CD4-positive, alpha-beta T cell (primary cell): ENCODE results near the gene KRT1. TPM values are rescaled to one million over a fixed set of nuclear protein-coding genes. Genes with fewer than 3 reads are reported as not detected.

Source experiments
- ATAC-seq: fragments of 200-7000 bp; cut with Tn5 transposase; one replicate; pipeline ENCODE4 v1.10.0; 2022; ENCODE audit warnings: mild to moderate bottlenecking; ENCODE audit not compliant: poor library complexity
- CTCF ChIA-PET: fragments of 350-600 bp; sonication (Branson Sonifier 250); formaldehyde crosslinking; loops from one replicate; lab custom pipeline; 2021; ENCODE audit warnings: antibody characterized with exemption, inconsistent platforms; lab: Charles Lee
- POLR2A ChIA-PET: fragments of 350-600 bp; sonication (Branson Sonifier 250); formaldehyde crosslinking; loops from one replicate; lab custom pipeline; 2021; ENCODE audit warnings: antibody characterized with exemption, inconsistent platforms; lab: Charles Lee
- DNase-seq, 14 experiments: peaks; one replicate each; pipeline ENCODE4 v3.0.0-alpha.2; 2013 to 2020; ENCODE audit warnings: mixed read lengths in 2 of 14
- H3K27ac ChIP-seq, 2 donors: one replicate each; pipeline versions ENCODE4 v1.5.1 to v1.7.0; 2013; ENCODE audit warnings: low read length in 2 of 2, low read depth in 1 of 2, mild to moderate bottlenecking in 1 of 2
- H3K27me3 ChIP-seq, 2 experiments: 1 replicate in 1 of 2; 2 replicates in 1 of 2; pipeline versions ENCODE4 v1.6.1 to v1.7.0; 2013; ENCODE audit warnings: low read length in 2 of 2, control low read depth in 1 of 2, mild to moderate bottlenecking in 1 of 2, moderate library complexity in 1 of 2; ENCODE audit not compliant: insufficient read depth in 2 of 2, control insufficient read depth in 1 of 2
- H3K36me3 ChIP-seq: one replicate; pipeline ENCODE4 v1.6.1; 2013; ENCODE audit warnings: low read length, control low read depth; ENCODE audit not compliant: insufficient read depth
- H3K4me1 ChIP-seq: one replicate; pipeline ENCODE4 v1.6.1; 2013; ENCODE audit warnings: low read length, control low read depth; ENCODE audit not compliant: insufficient read depth
- H3K4me3 ChIP-seq: one replicate; pipeline ENCODE4 v1.5.1; 2013; ENCODE audit warnings: mild to moderate bottlenecking, low read length, moderate library complexity
- H3K9me3 ChIP-seq, 2 experiments: 1 replicate in 1 of 2; 2 replicates in 1 of 2; pipeline versions ENCODE4 v1.6.1 to v1.7.0; 2013; ENCODE audit warnings: low read length in 2 of 2, mild to moderate bottlenecking in 2 of 2, control low read depth in 1 of 2, moderate library complexity in 1 of 2; ENCODE audit not compliant: control insufficient read depth in 1 of 2, insufficient read depth in 1 of 2
- H3K27ac Mint-ChIP-seq: one replicate; pipeline ENCODE4 v1.8.0; 2020; ENCODE audit warnings: mixed read lengths
- H3K27me3 Mint-ChIP-seq: one replicate; pipeline ENCODE4 v1.8.0; 2021; ENCODE audit warnings: mixed read lengths
- H3K36me3 Mint-ChIP-seq: one replicate; pipeline ENCODE4 v1.8.0; 2021; ENCODE audit warnings: low read depth, mixed read lengths
- H3K4me1 Mint-ChIP-seq: one replicate; pipeline ENCODE4 v1.8.0; 2021; ENCODE audit warnings: low read depth, mixed read lengths
- H3K4me3 Mint-ChIP-seq: one replicate; pipeline ENCODE4 v1.8.0; 2020; ENCODE audit warnings: mild to moderate bottlenecking, mixed read lengths
- H3K9me3 Mint-ChIP-seq: one replicate; pipeline ENCODE4 v1.8.0; 2020; ENCODE audit warnings: mixed read lengths
- CTCF ChIP-seq: fragments of 200-600 bp; IDR thresholded peaks from one replicate; pipeline ENCODE4 v1.8.0; 2022; ENCODE audit warnings: antibody characterized with exemption, mild to moderate bottlenecking
- intact Hi-C, 2 experiments: fragments of 100-400 bp; cut with DNase I in 1 of 2; cut with micrococcal nuclease in 1 of 2; formaldehyde crosslinking; loops; one replicate each; pipeline versions ENCODE4 v1.15.1 to v1.9.0; 2023 to 2025; cut with DNase I, micrococcal nuclease
- total RNA-seq, 174 experiments: library from RNA in 2 of 174; stranded (reverse) in 2 of 174; gene quantifications; one replicate each; pipeline ENCODE4 v1.2.3 and lab custom pipeline; 2021 to 2026

KRT1 gene
- total RNA-seq, 2 experiments from 2014 or later, result 3.9 to 4.0 TPM

- Mint-ChIP-seq H3K4me1 (peaks cover 22% of the 10 kb centered on the region), H3K4me3 (no peak overlapping the region), H3K27me3 (no peaks in the 10 kb centered on the region), H3K27ac (no peak overlapping the region), H3K36me3 (no peaks in the 10 kb centered on the region), H3K9me3 (no peaks in the 10 kb centered on the region)
- DNase-seq, result no peak
- Histone ChIP-seq H3K9me3 (no peaks in the 10 kb centered on the region), H3K4me3 (no peak overlapping the region), H3K4me1 (peaks cover 8% of the 10 kb centered on the region), H3K36me3 (no peaks in the 10 kb centered on the region), H3K27me3 (no peaks in the 10 kb centered on the region), H3K27ac (no peak overlapping the region)
- ChIA-PET POLR2A (no interaction called here), CTCF (no interaction called here)
- no peak for ATAC-seq
- no peak for TF ChIP-seq CTCF
- intact Hi-C loops, result no loop called here
Measured at GRCh38 chr12:52661668-52662067, 18.5 kb downstream of the KRT1 start.

- DNase-seq (no peak), ATAC-seq (no peak)
- no peaks in the 10 kb centered on the region for H3K36me3 Mint-ChIP-seq
- no peak for TF ChIP-seq CTCF
- Histone ChIP-seq H3K4me3 (no peak overlapping the region), H3K4me1 (peaks cover 8% of the 10 kb centered on the region), H3K27ac (no peak overlapping the region), H3K36me3 (no peaks in the 10 kb centered on the region), H3K27me3 (no peaks in the 10 kb centered on the region), H3K9me3 (no peaks in the 10 kb centered on the region)
- H3K9me3 Mint-ChIP-seq, result no peaks in the 10 kb centered on the region
- H3K4me3 Mint-ChIP-seq, result no peak overlapping the region
- ChIA-PET CTCF (no interaction called here), POLR2A (no interaction called here)
- H3K27ac Mint-ChIP-seq, result no peak overlapping the region
- peaks cover 28% of the 10 kb centered on the region for H3K4me1 Mint-ChIP-seq
- no peaks in the 10 kb centered on the region for H3K27me3 Mint-ChIP-seq
- intact Hi-C loops, result no loop called here
Measured at GRCh38 chr12:52660934-52661499, 19.2 kb downstream of the KRT1 start.

- no peak overlapping the region for H3K27ac Mint-ChIP-seq
- Histone ChIP-seq H3K4me3 (no peak overlapping the region), H3K27me3 (no peaks in the 10 kb centered on the region), H3K4me1 (peaks cover 8% of the 10 kb centered on the region), H3K27ac (no peak overlapping the region), H3K9me3 (no peaks in the 10 kb centered on the region), H3K36me3 (no peaks in the 10 kb centered on the region)
- H3K9me3 Mint-ChIP-seq, result no peaks in the 10 kb centered on the region
- CTCF ChIA-PET, result no interaction called here
- no peak for ATAC-seq
- no peak for TF ChIP-seq CTCF
- H3K4me1 Mint-ChIP-seq, result peaks cover 32% of the 10 kb centered on the region
- no peaks in the 10 kb centered on the region for H3K27me3 Mint-ChIP-seq
- no peak for DNase-seq
- intact Hi-C loops, result no loop called here
- no peaks in the 10 kb centered on the region for H3K36me3 Mint-ChIP-seq
- no peak overlapping the region for H3K4me3 Mint-ChIP-seq
- POLR2A ChIA-PET, result no interaction called here
Measured at GRCh38 chr12:52659951-52660350, 20.3 kb downstream of the KRT1 start.
